ENCODE data around the gene IQSEC3.
A peak's percentile ranks its signal among the peaks of the same experiment; 100 is the strongest.

Gene IQSEC3

GRCh38 chr12:172732-173161, 106.2 kb downstream of the IQSEC3 start:
- intact Hi-C loops (cut with DNase I) = no loop called here
- DNase-seq = peak in 2 of 10 donors; percentile 54 to 77

- no peak for DNase-seq
Measured at GRCh38 chr12:174124-174523, 107.6 kb downstream of the IQSEC3 start.

GRCh38 chr12:174596-174995, 108.0 kb downstream of the IQSEC3 start:
- intact Hi-C loops (cut with DNase I) = no loop called here
- peak in 2 of 10 donors; percentile 60 to 84 for DNase-seq

More at GRCh38 chr12:174124-174523, 107.6 kb downstream of the IQSEC3 start:
- intact Hi-C loops (cut with DNase I) = no loop called here

GRCh38 chr12:175250-175649, 108.7 kb downstream of the IQSEC3 start:
- intact Hi-C loops (cut with DNase I) = no loop called here
- peak in 5 of 10 donors; percentile 29 to 85 (median 51) for DNase-seq

- intact Hi-C loops (cut with DNase I) = no loop called here
- DNase-seq = peak in 2 of 10 donors; percentile 57 to 59
Measured at GRCh38 chr12:175759-176158, 109.2 kb downstream of the IQSEC3 start.

GRCh38 chr12:176321-177181, 110.0 kb downstream of the IQSEC3 start:
- peak in 3 of 10 donors; percentile 21 to 82 (median 66) for DNase-seq
- intact Hi-C loops (cut with DNase I) = no loop called here

- intact Hi-C loops (cut with DNase I) = no loop called here
- DNase-seq = peak in 2 of 10 donors; percentile 59 to 71
Measured at GRCh38 chr12:177336-177979, 110.9 kb downstream of the IQSEC3 start.

GRCh38 chr12:177980-178828, 111.6 kb downstream of the IQSEC3 start:
- intact Hi-C loops (cut with DNase I) = no loop called here
- peak in 2 of 10 donors; percentile 68 to 86 for DNase-seq

GRCh38 chr12:178829-179109, 112.2 kb downstream of the IQSEC3 start:
- intact Hi-C loops (cut with DNase I) = no loop called here
- peak in 2 of 10 donors; percentile 42 to 55 for DNase-seq

- DNase-seq = peak in 2 of 10 donors; percentile 62 to 65
- intact Hi-C loops (cut with DNase I) = no loop called here
Measured at GRCh38 chr12:179131-179884, 112.7 kb downstream of the IQSEC3 start.

- DNase-seq = peak in 1 of 10 donors; percentile 15
- intact Hi-C loops (cut with DNase I) = no loop called here
Measured at GRCh38 chr12:179885-180284, 113.3 kb downstream of the IQSEC3 start.

GRCh38 chr12:180445-180844, 113.9 kb downstream of the IQSEC3 start:
- intact Hi-C loops (cut with DNase I) = no loop called here
- DNase-seq = peak in 2 of 10 donors; percentile 59 to 82

- peak in 4 of 10 donors; percentile 13 to 79 (median 52) for DNase-seq
- intact Hi-C loops (cut with DNase I) = no loop called here
Measured at GRCh38 chr12:181921-182320, 115.4 kb downstream of the IQSEC3 start.

GRCh38 chr12:182381-182892, 115.9 kb downstream of the IQSEC3 start:
- intact Hi-C loops (cut with DNase I) = no loop called here
- DNase-seq = peak in 3 of 10 donors; percentile 45 to 59 (median 49)

- intact Hi-C loops (cut with DNase I) = no loop called here
- peak in 4 of 10 donors; percentile 9 to 61 (median 48) for DNase-seq
Measured at GRCh38 chr12:184811-185575, 118.4 kb downstream of the IQSEC3 start.

GRCh38 chr12:185576-185955, 119.0 kb downstream of the IQSEC3 start:
- DNase-seq = peak in 4 of 10 donors; percentile 15 to 73 (median 58)

GRCh38 chr12:186006-186625, 119.5 kb downstream of the IQSEC3 start:
- DNase-seq = peak in 4 of 10 donors; percentile 25 to 69 (median 54)
- intact Hi-C loops (cut with DNase I) = no loop called here

More at GRCh38 chr12:185576-185955, 119.0 kb downstream of the IQSEC3 start:
- intact Hi-C loops (cut with DNase I) = no loop called here
